ENCODE data around the gene NEK10. TPM values are rescaled to one million over a fixed set of nuclear protein-coding genes. Genes with fewer than 3 reads are reported as not detected.

Gene NEK10
- total and polyA plus RNA-seq, 12 donors: 0.16 to 4.8 (median 0.65) TPM

DNA sequence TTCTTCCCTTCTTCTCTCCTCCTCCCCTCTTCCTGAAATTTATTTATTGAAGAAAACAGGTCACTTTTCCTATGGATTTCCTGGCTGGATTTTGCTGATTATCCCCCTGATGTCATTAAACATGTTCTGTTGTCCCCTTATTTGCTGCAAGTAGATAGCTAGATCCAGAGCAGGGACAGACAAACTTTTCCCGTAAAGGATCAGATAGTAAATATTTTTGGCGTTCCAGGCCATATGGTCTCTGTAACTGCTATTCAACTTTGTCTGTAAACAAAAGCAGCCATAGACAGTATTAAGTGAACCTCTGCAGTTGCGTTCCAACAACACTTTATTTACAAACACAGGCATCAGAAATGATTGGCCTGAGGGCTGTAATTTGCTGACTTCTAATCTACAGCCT is 241.3 kb downstream of the NEK10 start:
- Histone ChIP-seq H3K4me1 (replicated peaks in 1 of 2) (no peaks in the 10 kb centered on the region), H3K36me3 (replicated peaks in 1 of 2) (no peaks in the 10 kb centered on the region), H3K4me3 (no peak overlapping the region), H3K9me3 (replicated peaks in 1 of 3) (no peaks in the 10 kb centered on the region), H3K27me3 (no peaks in the 10 kb centered on the region), H3K27ac (no peak overlapping the region)
- intact Hi-C loops (cut with DNase I): loop anchor here in 1 of 2 donors (5.0 kb wide), 1 partner anchor 149 kb away; no protein-coding TSS in a partner anchor
- 77 to 81% (median 79%) methylated on average over 3 of the region's 3 CpGs for WGBS, 4 donors
- DNase-seq: no peak
- TF ChIP-seq POLR2A (IDR thresholded peaks at IDR 0.05): no peak
- TF ChIP-seq, protein P1, sequence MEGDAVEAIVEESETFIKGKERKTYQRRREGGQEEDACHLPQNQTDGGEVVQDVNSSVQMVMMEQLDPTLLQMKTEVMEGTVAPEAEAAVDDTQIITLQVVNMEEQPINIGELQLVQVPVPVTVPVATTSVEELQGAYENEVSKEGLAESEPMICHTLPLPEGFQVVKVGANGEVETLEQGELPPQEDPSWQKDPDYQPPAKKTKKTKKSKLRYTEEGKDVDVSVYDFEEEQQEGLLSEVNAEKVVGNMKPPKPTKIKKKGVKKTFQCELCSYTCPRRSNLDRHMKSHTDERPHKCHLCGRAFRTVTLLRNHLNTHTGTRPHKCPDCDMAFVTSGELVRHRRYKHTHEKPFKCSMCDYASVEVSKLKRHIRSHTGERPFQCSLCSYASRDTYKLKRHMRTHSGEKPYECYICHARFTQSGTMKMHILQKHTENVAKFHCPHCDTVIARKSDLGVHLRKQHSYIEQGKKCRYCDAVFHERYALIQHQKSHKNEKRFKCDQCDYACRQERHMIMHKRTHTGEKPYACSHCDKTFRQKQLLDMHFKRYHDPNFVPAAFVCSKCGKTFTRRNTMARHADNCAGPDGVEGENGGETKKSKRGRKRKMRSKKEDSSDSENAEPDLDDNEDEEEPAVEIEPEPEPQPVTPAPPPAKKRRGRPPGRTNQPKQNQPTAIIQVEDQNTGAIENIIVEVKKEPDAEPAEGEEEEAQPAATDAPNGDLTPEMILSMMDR (IDR thresholded peaks at IDR 0.05): no peak

DNA sequence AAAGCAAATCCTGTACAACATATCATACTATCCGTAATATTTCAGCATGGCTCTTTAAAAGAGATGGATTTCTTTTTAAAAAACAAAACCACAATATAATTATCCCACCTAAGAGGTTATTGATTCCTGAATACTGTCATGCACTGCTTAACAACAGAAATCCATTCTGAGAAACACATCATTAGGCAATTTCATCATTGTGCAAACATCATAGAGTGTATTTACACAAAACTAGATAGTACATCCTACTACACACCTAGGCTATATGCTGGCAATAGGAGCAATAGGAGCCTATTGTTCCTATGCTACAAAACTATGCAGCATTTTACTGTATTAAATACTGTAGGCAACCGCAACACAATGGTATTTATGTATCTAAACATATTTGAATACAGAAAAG is 242.0 kb downstream of the NEK10 start:
- no peak overlapping the region for H3K27ac ChIP-seq
- H3K36me3 ChIP-seq (replicated peaks in 1 of 2): no peaks in the 10 kb centered on the region
- DNase-seq: no peak
- TF ChIP-seq POLR2A (IDR thresholded peaks at IDR 0.05): no peak
- TF ChIP-seq, protein P1 (IDR thresholded peaks at IDR 0.05): no peak
- intact Hi-C loops (cut with DNase I): loop anchor here in 1 of 2 donors (5.0 kb wide), 1 partner anchor 150 kb away; no protein-coding TSS in a partner anchor
- no peaks in the 10 kb centered on the region for H3K4me1 ChIP-seq (replicated peaks in 1 of 2)
- H3K4me3 ChIP-seq: no peak overlapping the region
- WGBS, 4 donors: 80 to 94% (median 86%) methylated on average over 2 of the region's 2 CpGs
- no peaks in the 10 kb centered on the region for H3K9me3 ChIP-seq (replicated peaks in 1 of 3)
- H3K27me3 ChIP-seq: no peaks in the 10 kb centered on the region

DNA sequence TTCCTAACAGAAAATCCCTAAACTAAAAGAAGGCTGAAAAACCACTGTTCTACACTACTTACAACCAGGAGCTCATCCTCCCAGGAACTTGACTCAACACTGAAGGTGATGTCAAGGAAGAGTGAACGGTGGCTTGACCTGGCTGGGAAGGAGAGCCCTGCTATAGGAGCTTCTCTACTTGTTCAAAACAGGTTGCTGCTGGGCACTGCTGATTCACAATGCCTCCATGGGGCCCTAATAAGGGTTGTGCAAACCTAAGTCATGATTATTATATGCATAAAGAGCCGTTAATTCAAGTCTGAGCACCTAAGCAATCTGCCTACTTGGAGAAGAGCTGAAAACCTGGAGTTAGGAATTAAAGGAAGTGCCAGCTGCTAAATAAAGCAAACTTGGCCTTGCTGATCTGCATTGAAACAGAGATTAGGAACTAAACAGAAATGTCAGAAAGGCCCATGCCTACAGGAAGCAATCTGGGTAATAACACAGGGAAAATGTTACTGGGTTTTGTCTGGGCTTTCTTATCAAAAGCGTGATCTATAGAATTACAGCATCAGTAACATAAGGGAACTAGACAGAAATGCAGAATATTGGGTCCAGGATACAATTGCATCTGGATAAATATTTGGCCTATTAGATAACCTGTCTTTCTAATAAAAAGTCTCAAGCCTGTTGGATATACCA is 243.2 kb downstream of the NEK10 start:
- no peaks in the 10 kb centered on the region for H3K27me3 ChIP-seq
- H3K4me3 ChIP-seq: no peak overlapping the region
- TF ChIP-seq, protein P1 (IDR thresholded peaks at IDR 0.05): no peak
- TF ChIP-seq POLR2A (IDR thresholded peaks at IDR 0.05): no peak
- H3K4me1 ChIP-seq (replicated peaks in 1 of 2): no peaks in the 10 kb centered on the region
- intact Hi-C loops (cut with DNase I): loop anchor here in 1 of 2 donors (5.0 kb wide), 1 partner anchor 151 kb away; no protein-coding TSS in a partner anchor
- no peaks in the 10 kb centered on the region for H3K36me3 ChIP-seq (replicated peaks in 1 of 2)
- no peaks in the 10 kb centered on the region for H3K9me3 ChIP-seq (replicated peaks in 1 of 3)
- WGBS, 4 donors: 80 to 89% (median 84%) methylated on average over 3 of the region's 3 CpGs
- no peak for DNase-seq
- H3K27ac ChIP-seq: no peak overlapping the region

DNA sequence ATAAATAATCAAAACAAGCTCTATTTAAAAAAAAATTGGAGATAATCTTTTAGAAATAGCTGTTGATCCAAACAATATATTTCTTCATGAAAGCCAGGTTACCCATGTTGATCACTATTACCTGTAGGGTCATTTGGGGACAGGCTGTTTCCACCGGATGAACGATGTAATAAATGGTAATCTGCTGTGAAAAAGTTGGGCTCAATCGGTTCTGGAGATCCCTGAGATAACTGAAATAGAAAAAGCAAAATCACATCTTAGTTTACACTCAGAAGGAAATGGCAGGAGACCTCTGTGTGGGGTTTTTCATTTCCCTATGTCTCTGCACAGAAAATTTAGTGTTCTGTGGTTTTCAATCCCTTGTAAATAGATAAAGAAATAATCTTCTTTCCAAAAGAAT is 249.5 kb downstream of the NEK10 start:
- DNase-seq: no peak
- TF ChIP-seq POLR2A (IDR thresholded peaks at IDR 0.05): no peak
- TF ChIP-seq, protein P1 (IDR thresholded peaks at IDR 0.05): no peak
- no peaks in the 10 kb centered on the region for H3K36me3 ChIP-seq (replicated peaks in 1 of 2)
- no peaks in the 10 kb centered on the region for H3K9me3 ChIP-seq (replicated peaks in 1 of 3)
- intact Hi-C loops (cut with DNase I): no loop called here
- no peak overlapping the region for H3K27ac ChIP-seq
- no peak overlapping the region for H3K4me3 ChIP-seq
- WGBS, 4 donors: 51 to 57% (median 54%) methylated on average over 3 of the region's 3 CpGs
- H3K4me1 ChIP-seq (replicated peaks in 1 of 2): no peaks in the 10 kb centered on the region
- H3K27me3 ChIP-seq: no peaks in the 10 kb centered on the region

Measured in adrenal gland (tissue), 12 donors.